OCI-LY7 (cell line): ENCODE data around the gene PRSS2. TPM values are rescaled to one million over a fixed set of nuclear protein-coding genes. Genes with fewer than 3 reads are reported as not detected.
"Not testable (repeated sequence)": the region's sequence is repeated elsewhere in the genome, so short reads cannot be mapped to it uniquely, and the experiment has no call there.

Experiments
- BruUV-seq: library from RNA; stranded (reverse); fragments of 400-500 nt; replicated peaks from 2 replicates; lab custom pipeline; 2021; lab: Mats Ljungman, UMichigan
- CTCF ChIA-PET: fragments of 300-600 bp; sonication (Branson Sonifier 250); formaldehyde crosslinking; loops from one replicate; lab custom pipeline; 2022; ENCODE audit warnings: antibody characterized with exemption; ENCODE audit not compliant: unreplicated experiment; lab: Charles Lee
- POLR2A ChIA-PET: fragments of 300-600 bp; sonication (Branson Sonifier 250); formaldehyde crosslinking; loops from one replicate; lab custom pipeline; 2022; ENCODE audit warnings: antibody characterized with exemption; lab: Charles Lee
- DNase-seq: peaks from one replicate; pipeline ENCODE4 v3.0.0-alpha.2; 2015; ENCODE audit warnings: low spot score
- H2AFZ ChIP-seq: fragments of 200-600 bp; sonication (generic), shearing (Covaris generic); 2 replicates; pipeline ENCODE4 v1.6.1; 2014; ENCODE audit warnings: mild to moderate bottlenecking, antibody characterized with exemption, low read length, moderate library complexity
- H3K27ac ChIP-seq: fragments of 200-600 bp; sonication (generic); 2 replicates; pipeline ENCODE4 v1.5.1; 2014; ENCODE audit warnings: mixed run types, low read depth, mild to moderate bottlenecking, moderate library complexity, low read length, inconsistent platforms; ENCODE audit not compliant: poor library complexity, severe bottlenecking
- H3K36me3 ChIP-seq: fragments of 200-600 bp; sonication (generic); 2 replicates; pipeline ENCODE4 v1.6.1; 2014; ENCODE audit warnings: mild to moderate bottlenecking, antibody characterized with exemption, low read length, moderate library complexity, mixed read lengths; ENCODE audit not compliant: insufficient read depth
- H3K4me1 ChIP-seq: fragments of 200-600 bp; sonication (generic); 2 replicates; pipeline ENCODE4 v1.5.1; 2014; ENCODE audit warnings: mild to moderate bottlenecking, low read length; ENCODE audit not compliant: insufficient read depth, poor library complexity, severe bottlenecking
- H3K4me2 ChIP-seq: fragments of 200-600 bp; sonication (generic); 2 replicates; pipeline ENCODE4 v1.6.1; 2014; ENCODE audit warnings: mild to moderate bottlenecking, low read length
- H3K4me3 ChIP-seq: fragments of 200-600 bp; sonication (generic); 2 replicates; pipeline ENCODE4 v1.5.1; 2014; ENCODE audit warnings: mild to moderate bottlenecking, low read depth, low read length; ENCODE audit not compliant: poor library complexity, severe bottlenecking
- H3K79me2 ChIP-seq: fragments of 200-600 bp; sonication (generic); 2 replicates; pipeline ENCODE4 v1.6.1; 2016; ENCODE audit warnings: low read depth, mild to moderate bottlenecking, low read length, moderate library complexity, mixed read lengths; ENCODE audit not compliant: insufficient read depth
- H3K9me2 ChIP-seq: fragments of 200-600 bp; sonication (generic); 2 replicates; pipeline ENCODE4 v1.6.1; 2016; ENCODE audit warnings: mild to moderate bottlenecking, low read length, mixed read lengths; ENCODE audit not compliant: insufficient read depth
- H3K9me3 ChIP-seq: fragments of 200-600 bp; sonication (generic); 2 replicates; pipeline ENCODE4 v1.6.1; 2014; ENCODE audit warnings: mild to moderate bottlenecking, mixed run types, low read length, mixed read lengths
- H4K20me1 ChIP-seq: fragments of 200-600 bp; sonication (generic); 2 replicates; pipeline ENCODE4 v1.6.1; 2014; ENCODE audit warnings: mild to moderate bottlenecking, antibody characterized with exemption, low read length, moderate library complexity, mixed read lengths; ENCODE audit not compliant: insufficient read depth
- EZH2phosphoT487 ChIP-seq: fragments of 200-600 bp; sonication (generic); IDR thresholded peaks from 2 replicates; pipeline ENCODE4 v1.6.1; 2018; ENCODE audit warnings: low read depth, borderline replicate concordance, mild to moderate bottlenecking, mixed run types, antibody characterized with exemption, low read length, moderate library complexity, mixed read lengths
- intact Hi-C: fragments of 100-400 bp; cut with micrococcal nuclease; formaldehyde crosslinking; loops from one replicate; pipeline ENCODE4 v1.10.0; 2022; ENCODE audit not compliant: unreplicated experiment
- total RNA-seq, 2 experiments: library from RNA; depleted of rRNA in 1 of 2; stranded (reverse); fragments of >200 nt in 1 of 2; shearing (Covaris generic) in 1 of 2; gene quantifications; 2 replicates each; pipeline ENCODE4 v1.2.3, GENCODE V29; 2014 to 2022
- TF ChIP-seq, protein P1 (sequence below): fragments of 200-600 bp; sonication (generic); conservative IDR thresholded peaks from 2 replicates; pipeline ENCODE4 v1.5.1; 2014; ENCODE audit warnings: mild to moderate bottlenecking, antibody characterized with exemption, low read length, moderate library complexity, mixed read lengths

PRSS2 gene
- total RNA-seq, 2 experiments from 2014 or later: 0.60 to 1.1 TPM

DNA sequence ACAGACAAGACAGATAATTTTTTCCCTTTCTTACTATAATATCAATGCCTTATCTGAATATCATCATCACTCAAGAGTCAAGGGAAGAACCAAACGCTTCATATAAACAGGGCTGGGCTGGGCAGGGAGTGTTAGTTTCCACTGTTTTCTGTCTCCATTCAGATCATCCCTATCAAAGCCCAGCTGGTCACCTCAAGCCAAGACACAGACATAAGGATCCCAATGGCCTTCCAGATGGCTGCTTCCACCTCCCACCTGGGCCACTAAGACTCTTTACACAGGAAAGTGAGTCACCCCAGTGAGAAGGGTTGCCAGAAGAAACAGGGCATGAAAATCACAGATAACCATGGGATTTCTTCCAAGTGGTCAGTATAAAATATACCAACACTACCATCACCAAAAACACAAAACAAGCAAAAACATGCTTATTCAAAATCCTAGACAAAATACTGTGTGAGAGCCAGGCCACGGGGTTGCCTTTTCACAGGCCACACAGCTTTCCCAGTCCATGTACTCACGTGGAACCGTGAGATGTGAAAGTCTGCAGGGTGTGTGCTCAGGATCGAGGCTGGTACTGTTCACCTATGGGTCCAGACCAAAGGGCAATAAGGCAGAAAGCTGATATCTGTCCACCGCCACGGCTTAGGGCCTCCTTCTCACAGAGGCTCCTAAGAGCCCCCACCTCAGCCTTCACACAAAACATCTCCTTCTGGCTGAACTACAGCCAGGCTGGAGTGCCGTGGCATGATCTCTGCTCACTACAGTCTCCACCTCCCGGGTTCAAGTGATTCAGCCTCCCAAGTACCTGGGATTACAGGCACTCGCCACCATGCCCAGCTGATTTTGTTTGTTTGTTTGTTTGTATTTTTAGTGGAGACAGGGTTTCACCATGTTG is 15.8 kb upstream of the PRSS2 start:
- H3K9me2 ChIP-seq: no peaks in the 10 kb centered on the region
- no peak overlapping the region for H2AFZ ChIP-seq
- no peaks in the 10 kb centered on the region for H3K36me3 ChIP-seq
- H3K9me3 ChIP-seq: no peaks in the 10 kb centered on the region
- POLR2A ChIA-PET: interaction anchor here (0.6 to 0.7 kb wide), 2 partner anchors 140 to 1716 kb away, joined by 3 to 9 read pairs; no protein-coding TSS in a partner anchor
- no peak for DNase-seq
- H3K79me2 ChIP-seq: no peaks in the 10 kb centered on the region
- no peak overlapping the region for H3K4me3 ChIP-seq
- H3K27ac ChIP-seq: no peak overlapping the region
- TF ChIP-seq, protein P1, sequence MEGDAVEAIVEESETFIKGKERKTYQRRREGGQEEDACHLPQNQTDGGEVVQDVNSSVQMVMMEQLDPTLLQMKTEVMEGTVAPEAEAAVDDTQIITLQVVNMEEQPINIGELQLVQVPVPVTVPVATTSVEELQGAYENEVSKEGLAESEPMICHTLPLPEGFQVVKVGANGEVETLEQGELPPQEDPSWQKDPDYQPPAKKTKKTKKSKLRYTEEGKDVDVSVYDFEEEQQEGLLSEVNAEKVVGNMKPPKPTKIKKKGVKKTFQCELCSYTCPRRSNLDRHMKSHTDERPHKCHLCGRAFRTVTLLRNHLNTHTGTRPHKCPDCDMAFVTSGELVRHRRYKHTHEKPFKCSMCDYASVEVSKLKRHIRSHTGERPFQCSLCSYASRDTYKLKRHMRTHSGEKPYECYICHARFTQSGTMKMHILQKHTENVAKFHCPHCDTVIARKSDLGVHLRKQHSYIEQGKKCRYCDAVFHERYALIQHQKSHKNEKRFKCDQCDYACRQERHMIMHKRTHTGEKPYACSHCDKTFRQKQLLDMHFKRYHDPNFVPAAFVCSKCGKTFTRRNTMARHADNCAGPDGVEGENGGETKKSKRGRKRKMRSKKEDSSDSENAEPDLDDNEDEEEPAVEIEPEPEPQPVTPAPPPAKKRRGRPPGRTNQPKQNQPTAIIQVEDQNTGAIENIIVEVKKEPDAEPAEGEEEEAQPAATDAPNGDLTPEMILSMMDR: no peak
- no peak for TF ChIP-seq EZH2phosphoT487
- intact Hi-C loops: no loop called here
- BruUV-seq: no TSS peak
- H3K4me1 ChIP-seq: no peaks in the 10 kb centered on the region
- H3K4me2 ChIP-seq: no peak overlapping the region
- H4K20me1 ChIP-seq: no peaks in the 10 kb centered on the region
- CTCF ChIA-PET: no interaction called here

DNA sequence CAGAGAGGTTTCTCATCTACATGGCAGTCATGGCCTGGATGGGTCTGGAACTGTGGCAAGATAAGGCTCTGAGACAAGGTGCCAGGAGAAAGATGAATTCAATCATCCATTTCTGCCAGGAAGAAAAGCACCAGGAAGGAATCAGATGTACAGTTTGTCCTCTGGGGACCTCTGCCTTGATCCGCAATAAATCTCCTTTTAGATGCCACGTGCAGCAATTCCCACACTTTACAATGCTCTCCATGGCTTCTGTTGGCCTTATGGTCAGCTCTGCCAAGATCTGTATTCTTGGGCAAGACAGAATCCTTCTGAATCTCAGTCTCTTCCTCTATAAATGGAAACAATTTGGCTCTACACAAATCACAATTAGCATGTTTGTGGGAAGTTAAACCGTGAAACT is 12.5 kb upstream of the PRSS2 start:
- intact Hi-C loops, H2AFZ ChIP-seq, H3K9me3 ChIP-seq, BruUV-seq, H4K20me1 ChIP-seq, H3K4me2 ChIP-seq, H3K79me2 ChIP-seq, H3K36me3 ChIP-seq, H3K4me1 ChIP-seq, H3K9me2 ChIP-seq, DNase-seq, H3K27ac ChIP-seq, CTCF ChIA-PET, H3K4me3 ChIP-seq: not testable (repeated sequence)
- POLR2A ChIA-PET: interaction anchor here (1.1 kb wide), 1 partner anchor 15 kb away, joined by 3 read pairs; no protein-coding TSS in a partner anchor

DNA sequence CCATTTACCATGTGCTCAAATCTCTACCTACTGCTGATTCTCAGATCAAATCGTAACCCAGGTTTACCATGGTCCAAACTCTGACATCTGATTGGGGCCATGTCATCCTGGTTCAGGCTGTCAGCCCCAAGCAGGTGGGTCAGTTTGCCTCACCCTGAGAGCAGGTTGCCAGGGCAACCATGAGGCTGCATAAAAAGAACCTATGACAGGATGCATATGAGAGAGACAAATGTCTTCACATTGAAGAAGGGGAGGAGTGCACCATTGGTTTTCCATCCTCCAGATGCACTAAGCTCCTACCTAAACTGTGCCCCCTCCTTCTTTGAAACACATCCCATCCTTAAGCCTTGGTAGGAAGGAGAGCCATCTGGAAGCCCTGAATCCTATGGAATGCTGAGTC is 11.3 kb upstream of the PRSS2 start:
- H4K20me1 ChIP-seq: no peaks in the 10 kb centered on the region
- no peaks in the 10 kb centered on the region for H3K79me2 ChIP-seq
- H3K4me3 ChIP-seq: no peak overlapping the region
- intact Hi-C loops: no loop called here
- no peaks in the 10 kb centered on the region for H3K9me3 ChIP-seq
- TF ChIP-seq EZH2phosphoT487: no peak
- TF ChIP-seq, protein P1: no peak
- no peak overlapping the region for H3K4me2 ChIP-seq
- no TSS peak for BruUV-seq
- no peaks in the 10 kb centered on the region for H3K36me3 ChIP-seq
- POLR2A ChIA-PET: interaction anchor here (0.7 kb wide), 1 partner anchor 48 kb away, joined by 3 read pairs; no protein-coding TSS in a partner anchor
- no peaks in the 10 kb centered on the region for H3K9me2 ChIP-seq
- DNase-seq: peak; percentile 16
- no peaks in the 10 kb centered on the region for H3K4me1 ChIP-seq
- H3K27ac ChIP-seq: no peak overlapping the region
- no peak overlapping the region for H2AFZ ChIP-seq
- CTCF ChIA-PET: no interaction called here
